Activated CD8-positive, alpha-beta memory T cell treated with anti-CD3 and anti-CD28 coated beads, Interleukin-2, amount 50 U/mL, for 1 hour (primary cell): ENCODE measurements around the gene PPP1R3D.

Experiments used
- DNase-seq: peaks from one replicate; pipeline ENCODE4 v3.0.0-alpha.2; 2020; ENCODE audit errors: extremely low read depth

The PPP1R3D gene

GRCh38 chr20:59948828-59949720, 9.0 kb upstream of the PPP1R3D start:
- DNase-seq = no peak

GRCh38 chr20:59948212-59948611, 8.1 kb upstream of the PPP1R3D start:
- DNase-seq = no peak

GRCh38 chr20:59947376-59947775, 7.3 kb upstream of the PPP1R3D start:
- no peak for DNase-seq

- DNase-seq = no peak
These were observed 5.6 kb upstream of the PPP1R3D start for GRCh38 chr20:59945731-59946130.

GRCh38 chr20:59945175-59945574, 5.1 kb upstream of the PPP1R3D start:
- DNase-seq = no peak

- DNase-seq = no peak
These were observed 4.6 kb upstream of the PPP1R3D start for GRCh38 chr20:59944726-59945125.

- no peak for DNase-seq
These were observed 2.1 kb upstream of the PPP1R3D start for GRCh38 chr20:59942245-59942644.

GRCh38 chr20:59940956-59941294, 820 bp upstream of the PPP1R3D start:
- DNase-seq = no peak

- no peak for DNase-seq
These were observed 301 bp downstream of the PPP1R3D start for GRCh38 chr20:59939879-59940128.

GRCh38 chr20:59939052-59939878, 840 bp downstream of the PPP1R3D start:
- DNase-seq = no peak

- DNase-seq = no peak
These were observed 1.4 kb downstream of the PPP1R3D start for GRCh38 chr20:59938696-59939051.

- no peak for DNase-seq
These were observed 1.9 kb downstream of the PPP1R3D start for GRCh38 chr20:59938221-59938620.

- no peak for DNase-seq
These were observed 3.0 kb downstream of the PPP1R3D start for GRCh38 chr20:59937150-59937549.

- DNase-seq = no peak
These were observed 3.7 kb downstream of the PPP1R3D start for GRCh38 chr20:59936409-59936808.

GRCh38 chr20:59935457-59936185, 4.5 kb downstream of the PPP1R3D start:
- no peak for DNase-seq

- no peak for DNase-seq
These were observed 6.1 kb downstream of the PPP1R3D start for GRCh38 chr20:59933849-59934585.

GRCh38 chr20:59933296-59933848, 6.7 kb downstream of the PPP1R3D start, which contains the start of gene SYCP2:
Gene SYCP2, minus strand, starts transcription at chr20:59933637. Its CDS starts 11,224 bp downstream, at chr20:59922413.
- DNase-seq = no peak

- no peak for DNase-seq
These were observed 7.3 kb downstream of the PPP1R3D start for GRCh38 chr20:59932616-59933295.

GRCh38 chr20:59931511-59932312, 8.4 kb downstream of the PPP1R3D start:
- DNase-seq = no peak

GRCh38 chr20:59925899-59926298, 14.2 kb downstream of the PPP1R3D start:
- DNase-seq = no peak
